GM23338 (cell line): Measurements from ENCODE around the gene FRMD1. TPM values are rescaled to one million over a fixed set of nuclear protein-coding genes. Genes with fewer than 3 reads are reported as not detected.

ENCODE experiments used
- ATAC-seq: fragments of 200-7000 bp; cut with Tn5 transposase; 3 replicates; pipeline ENCODE4 v1.9.1; 2020
- DNase-seq: peaks from one replicate; pipeline ENCODE4 v3.0.0-alpha.2; 2015; ENCODE audit warnings: low spot score
- H2AFZ ChIP-seq: fragments of 200-600 bp; sonication (generic); 2 replicates; pipeline ENCODE4 v1.8.0; 2016; ENCODE audit warnings: antibody characterized with exemption, mild to moderate bottlenecking, moderate library complexity
- H3F3A ChIP-seq: fragments of 200-600 bp; sonication (generic); replicated peaks from 2 replicates; pipeline ENCODE4 v1.8.0; 2017; ENCODE audit warnings: antibody characterized with exemption, mixed run types, low read depth
- H3K27ac ChIP-seq: fragments of 200-600 bp; sonication (generic); 2 replicates; pipeline ENCODE4 v1.6.1; 2016; ENCODE audit warnings: low read depth
- H3K27me3 ChIP-seq: fragments of 200-600 bp; sonication (generic); 2 replicates; pipeline ENCODE4 v1.8.0; 2016; ENCODE audit warnings: mild to moderate bottlenecking, mixed run types, moderate library complexity; ENCODE audit not compliant: insufficient read depth
- H3K36me3 ChIP-seq: fragments of 200-600 bp; sonication (generic); 2 replicates; pipeline ENCODE4 v1.8.0; 2016; ENCODE audit warnings: mild to moderate bottlenecking; ENCODE audit not compliant: insufficient read depth
- H3K4me1 ChIP-seq: fragments of 200-600 bp; sonication (generic); 2 replicates; pipeline ENCODE4 v1.8.0; 2016; ENCODE audit warnings: mild to moderate bottlenecking, moderate library complexity; ENCODE audit not compliant: insufficient read depth
- H3K4me2 ChIP-seq: fragments of 200-600 bp; sonication (generic); 2 replicates; pipeline ENCODE4 v1.7.1; 2017; ENCODE audit warnings: mixed run types
- H3K4me3 ChIP-seq: fragments of 200-600 bp; sonication (generic); 2 replicates; pipeline ENCODE4 v1.6.1; 2016; ENCODE audit warnings: mixed run types
- H3K79me2 ChIP-seq: fragments of 200-600 bp; sonication (generic); replicated peaks from 2 replicates; pipeline ENCODE4 v1.8.0; 2017; ENCODE audit warnings: mild to moderate bottlenecking; ENCODE audit not compliant: insufficient read depth
- H3K9me2 ChIP-seq: fragments of 200-600 bp; sonication (generic); 2 replicates; pipeline ENCODE4 v1.8.0; 2017; ENCODE audit not compliant: insufficient read depth
- H4K20me1 ChIP-seq: fragments of 200-600 bp; sonication (generic); replicated peaks from 2 replicates; pipeline ENCODE4 v1.8.0; 2017; ENCODE audit warnings: mild to moderate bottlenecking; ENCODE audit not compliant: insufficient read depth
- H3K27ac Mint-ChIP-seq: 2 replicates; pipeline ENCODE4 v1.8.0; 2020; ENCODE audit warnings: inconsistent platforms, mild to moderate bottlenecking, moderate library complexity, mixed read lengths
- H3K27me3 Mint-ChIP-seq: 3 replicates; pipeline ENCODE4 v1.8.0; 2022; ENCODE audit warnings: low read depth, mild to moderate bottlenecking, moderate library complexity, mixed read lengths, inconsistent platforms; ENCODE audit not compliant: insufficient read depth, poor library complexity
- H3K36me3 Mint-ChIP-seq: 3 replicates; pipeline ENCODE4 v1.8.0; 2021; ENCODE audit warnings: low read depth, mild to moderate bottlenecking, inconsistent platforms, moderate library complexity, mixed read lengths
- H3K4me1 Mint-ChIP-seq: 3 replicates; pipeline ENCODE4 v1.8.0; 2020; ENCODE audit warnings: mild to moderate bottlenecking, inconsistent platforms, mixed read lengths
- H3K4me3 Mint-ChIP-seq: 3 replicates; pipeline ENCODE4 v1.8.0; 2021; ENCODE audit warnings: moderate library complexity, mild to moderate bottlenecking, inconsistent platforms, mixed read lengths
- H3K9me3 Mint-ChIP-seq: 3 replicates; pipeline ENCODE4 v1.8.0; 2020; ENCODE audit warnings: moderate library complexity, mild to moderate bottlenecking, inconsistent platforms, mixed read lengths
- CTCF ChIP-seq, 2 experiments: fragments of 200-600 bp in 1 of 2; sonication (generic) in 1 of 2; conservative IDR thresholded peaks; 2 replicates each; pipeline versions ENCODE4 v1.5.1 to v1.6.1; 2016 to 2017; ENCODE audit warnings: antibody characterized with exemption in 2 of 2, low read depth in 2 of 2, mild to moderate bottlenecking in 2 of 2, moderate library complexity in 1 of 2
- EZH2phosphoT487 ChIP-seq: fragments of 200-600 bp; sonication (generic); IDR thresholded peaks from one replicate; pipeline ENCODE4 v1.8.1; 2018; ENCODE audit warnings: antibody characterized with exemption; ENCODE audit not compliant: unreplicated experiment
- JUNB ChIP-seq: IDR thresholded peaks from one replicate; pipeline ENCODE4 v1.6.1; 2016; ENCODE audit warnings: antibody characterized with exemption; ENCODE audit not compliant: unreplicated experiment
- NANOG ChIP-seq: IDR thresholded peaks from 2 replicates; pipeline ENCODE4 v1.6.1; 2016; ENCODE audit warnings: antibody characterized with exemption, borderline replicate concordance
- REST ChIP-seq: IDR thresholded peaks from one replicate; pipeline ENCODE4 v1.6.1; 2018; ENCODE audit warnings: antibody characterized with exemption; ENCODE audit not compliant: unreplicated experiment
- ZNF114 ChIP-seq: fragments of 250-450 bp; sonication (Bioruptor Pico); IDR thresholded peaks from 2 replicates; pipeline ENCODE4 v1.5.0; 2020; ENCODE audit warnings: mild to moderate bottlenecking, moderate library complexity
- polyA plus RNA-seq: library from polyadenylated mRNA; unstranded; fragments of >200 nt; fragmentation: Nextera tagmentation; extraction: Ambion mirVana; gene quantifications from 2 replicates; pipeline ENCODE4 v1.2.1, GENCODE V29; 2016
- total RNA-seq: library from RNA; depleted of rRNA; stranded (reverse); fragments of >200 nt; shearing (Covaris generic); gene quantifications from 2 replicates; pipeline ENCODE4 v1.2.3, GENCODE V29; 2014
- TF ChIP-seq, protein P1 (sequence below): IDR thresholded peaks from 2 replicates; pipeline ENCODE4 v1.6.1; 2016; ENCODE audit warnings: antibody characterized with exemption

FRMD1 gene
- total and polyA plus RNA-seq, 2 experiments from 2014 or later, result 1.0 to 2.0 TPM

GRCh38 chr6:168058691-168059551 lies 20.1 kb downstream of the FRMD1 start:
- Histone ChIP-seq H3K27me3 (no peaks in the 10 kb centered on the region), H3K27ac (no peak overlapping the region), H3K79me2 (no peaks in the 10 kb centered on the region), H3K4me3 (no peak overlapping the region), H2AFZ (no peak overlapping the region), H3K36me3 (no peaks in the 10 kb centered on the region), H4K20me1 (no peaks in the 10 kb centered on the region), H3K4me2 (no peak overlapping the region), H3F3A (no peaks in the 10 kb centered on the region), H3K4me1 (no peaks in the 10 kb centered on the region), H3K9me2 (no peaks in the 10 kb centered on the region)
- ATAC-seq (peak; percentile 85), DNase-seq (peak; percentile 62)
- H3K36me3 Mint-ChIP-seq, result no peaks in the 10 kb centered on the region
- H3K4me1 Mint-ChIP-seq, result no peaks in the 10 kb centered on the region
- H3K27ac Mint-ChIP-seq, result no peak overlapping the region
- TF ChIP-seq CTCF (conservative IDR thresholded peaks at IDR 0.05; ENCODE audit: low read depth in 2 of 2) (peak in 1 of 2 experiments; percentile 67; a peak in 3 of 4 replicates), REST (no peak)
- no peaks in the 10 kb centered on the region for H3K9me3 Mint-ChIP-seq
- H3K27me3 Mint-ChIP-seq, result peaks cover 4% of the 10 kb centered on the region
- no peak overlapping the region for H3K4me3 Mint-ChIP-seq

DNA sequence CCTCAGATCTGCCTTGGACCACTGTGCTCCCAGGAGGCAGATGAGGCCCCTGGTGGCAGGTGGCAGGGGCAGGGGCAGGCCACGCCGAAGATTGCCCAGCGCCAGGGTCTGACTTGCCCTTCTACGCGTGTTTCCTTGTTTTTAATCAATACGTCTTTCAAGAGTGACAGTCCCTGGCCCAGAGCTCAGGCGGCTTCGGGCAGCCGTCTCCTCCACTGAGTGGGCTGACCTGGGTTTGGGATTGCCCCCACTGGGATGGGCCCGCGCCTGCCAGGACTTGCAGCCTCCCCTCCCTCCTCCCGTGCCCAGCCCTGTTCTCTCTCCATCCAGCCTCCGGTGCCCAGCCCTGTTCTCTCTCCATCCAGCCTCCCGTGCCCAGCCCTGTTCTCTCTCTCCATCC lies 21.2 kb downstream of the FRMD1 start:
- no peaks in the 10 kb centered on the region for H3K9me2 ChIP-seq
- H3K9me3 Mint-ChIP-seq, result no peaks in the 10 kb centered on the region
- H3K27me3 Mint-ChIP-seq, result peaks cover 4% of the 10 kb centered on the region
- no peak overlapping the region for H3K4me3 Mint-ChIP-seq
- ATAC-seq (no peak), DNase-seq (no peak)
- H3K4me1 ChIP-seq, result no peaks in the 10 kb centered on the region
- no peaks in the 10 kb centered on the region for H3K4me1 Mint-ChIP-seq
- H3K27ac Mint-ChIP-seq, result no peak overlapping the region
- no peaks in the 10 kb centered on the region for H3K79me2 ChIP-seq
- no peak overlapping the region for H3K4me3 ChIP-seq
- H3K4me2 ChIP-seq, result no peak overlapping the region
- no peak overlapping the region for H2AFZ ChIP-seq
- H4K20me1 ChIP-seq, result no peaks in the 10 kb centered on the region
- no peaks in the 10 kb centered on the region for H3K27me3 ChIP-seq
- H3K27ac ChIP-seq, result no peak overlapping the region
- no peaks in the 10 kb centered on the region for H3F3A ChIP-seq
- H3K36me3 Mint-ChIP-seq, result no peaks in the 10 kb centered on the region
- H3K36me3 ChIP-seq, result no peaks in the 10 kb centered on the region
- TF ChIP-seq, protein P1, sequence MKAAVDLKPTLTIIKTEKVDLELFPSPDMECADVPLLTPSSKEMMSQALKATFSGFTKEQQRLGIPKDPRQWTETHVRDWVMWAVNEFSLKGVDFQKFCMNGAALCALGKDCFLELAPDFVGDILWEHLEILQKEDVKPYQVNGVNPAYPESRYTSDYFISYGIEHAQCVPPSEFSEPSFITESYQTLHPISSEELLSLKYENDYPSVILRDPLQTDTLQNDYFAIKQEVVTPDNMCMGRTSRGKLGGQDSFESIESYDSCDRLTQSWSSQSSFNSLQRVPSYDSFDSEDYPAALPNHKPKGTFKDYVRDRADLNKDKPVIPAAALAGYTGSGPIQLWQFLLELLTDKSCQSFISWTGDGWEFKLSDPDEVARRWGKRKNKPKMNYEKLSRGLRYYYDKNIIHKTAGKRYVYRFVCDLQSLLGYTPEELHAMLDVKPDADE, result no peak
- TF ChIP-seq EZH2phosphoT487 (no peak), NANOG (no peak), ZNF114 (CRISPR knock-in tag) (no peak), CTCF (conservative IDR thresholded peaks at IDR 0.05; ENCODE audit: low read depth in 2 of 2) (no peak), JUNB (no peak)
